Stomach (tissue), 9 donors: ENCODE measurements around the gene FOXL1. TPM values are rescaled to one million over a fixed set of nuclear protein-coding genes. Genes with fewer than 3 reads are reported as not detected.

Source experiments
- DNase-seq, 2 donors: peaks; one replicate each; pipeline versions ENCODE4 v3.0.0 to v3.0.0-alpha.2; 2013 to 2019
- H3K27ac ChIP-seq, 5 donors: fragments of 200-600 bp in 4 of 5; sonication (generic) in 4 of 5; one replicate each; pipeline ENCODE4 v1.5.1; 2013 to 2019; ENCODE audit warnings: mild to moderate bottlenecking in 1 of 5, moderate library complexity in 1 of 5
- H3K27me3 ChIP-seq, 3 donors: fragments of 200-600 bp; sonication (generic); one replicate each; pipeline ENCODE4 v1.5.1; 2017 to 2019; ENCODE audit warnings: mixed run types in 1 of 3
- H3K36me3 ChIP-seq, 4 donors: fragments of 200-600 bp; sonication (generic); 1 replicate in 3 of 4; 2 replicates in 1 of 4; pipeline ENCODE4 v1.5.1; 2016 to 2019
- H3K4me1 ChIP-seq, 4 donors: fragments of 200-600 bp; sonication (generic); one replicate each; pipeline ENCODE4 v1.5.1; 2016 to 2019
- H3K4me3 ChIP-seq, 4 donors: fragments of 200-600 bp; sonication (generic) in 3 of 4; one replicate each; pipeline ENCODE4 v1.5.1; 2016 to 2019; ENCODE audit warnings: mild to moderate bottlenecking in 1 of 4
- H3K9me3 ChIP-seq, 4 donors: fragments of 200-600 bp; sonication (generic); one replicate each; pipeline ENCODE4 v1.5.1; 2016 to 2019
- EP300 ChIP-seq: sonication (generic); formaldehyde crosslinking; IDR thresholded peaks from one replicate; pipeline ENCODE4 v1.6.1; 2017; ENCODE audit warnings: antibody characterized with exemption
- POLR2A ChIP-seq, 4 donors: fragments of 450-650 bp; IDR thresholded peaks; one replicate each; pipeline ENCODE4 v1.6.1; 2016; ENCODE audit warnings: antibody characterized with exemption in 4 of 4, control low read depth in 2 of 4, mild to moderate bottlenecking in 1 of 4, moderate library complexity in 1 of 4
- POLR2AphosphoS5 ChIP-seq, 3 donors: sonication (generic); formaldehyde crosslinking; IDR thresholded peaks; one replicate each; pipeline ENCODE4 v1.6.1; 2016; ENCODE audit warnings: antibody characterized with exemption in 3 of 3
- WGBS, 5 donors: extraction: QIAGEN DNeasy Blood & Tissue Kit in 3 of 5; methylation state at CpG; one replicate each; pipeline versions ENCODE4 v1.1.5 to v1.1.7; 2013 to 2018; 5-methylcytosine and 5-hydroxymethylcytosine counted together
- intact Hi-C: fragments of 100-400 bp; cut with DNase I; formaldehyde crosslinking; loops from one replicate; pipeline ENCODE4 v1.15.1; 2023; ENCODE audit warnings: low total_unique reads
- polyA plus RNA-seq, 3 donors: library from polyadenylated mRNA; stranded (reverse); fragments of 200-250 nt; gene quantifications; one replicate each; pipeline ENCODE4 v1.2.3, GENCODE V29; 2013
- total RNA-seq, 5 donors: library from RNA; depleted of rRNA; stranded (reverse); fragments of >200 nt; gene quantifications; one replicate each; pipeline versions ENCODE4 v1.1.0 to v1.2.3, GENCODE V29; 2014 to 2016
- TF ChIP-seq, protein P1 (sequence below), 7 experiments: fragments of 450-650 bp in 4 of 7; fragments of 200-600 bp in 3 of 7; sonication (generic) in 3 of 7; IDR thresholded peaks; one replicate each; pipeline ENCODE4 v1.5.1; 2016 to 2019; ENCODE audit warnings: antibody characterized with exemption in 7 of 7, control low read depth in 2 of 7, mild to moderate bottlenecking in 1 of 7
- donor health status: healthy with polysubstance abuse.
- donor health status: Bipolar disorder and iron deficiency.
- donor health status: healthy.

Gene FOXL1
- total and polyA plus RNA-seq, 8 donors: 0.60 to 12.7 (median 5.2) TPM; not detected in 2

- Histone ChIP-seq H3K9me3 (no peaks in the 10 kb centered on the region), H3K27me3 (no peaks in the 10 kb centered on the region), H3K36me3 (peaks cover 24 to 96% (median 81%) of the 10 kb centered on the region in 4 donors), H3K4me1 (peaks cover 0 to 17% (median 10%) of the 10 kb centered on the region in 4 donors), H3K4me3 (no peak overlapping the region), H3K27ac (no peak overlapping the region)
- WGBS, 5 donors: 79 to 91% (median 84%) methylated on average over 18 of the region's 18 CpGs
- no peak for DNase-seq
- TF ChIP-seq POLR2A (IDR thresholded peaks at IDR 0.05) (no peak), EP300 (no peak), POLR2AphosphoS5 (IDR thresholded peaks at IDR 0.05) (no peak)
- TF ChIP-seq, protein P1, sequence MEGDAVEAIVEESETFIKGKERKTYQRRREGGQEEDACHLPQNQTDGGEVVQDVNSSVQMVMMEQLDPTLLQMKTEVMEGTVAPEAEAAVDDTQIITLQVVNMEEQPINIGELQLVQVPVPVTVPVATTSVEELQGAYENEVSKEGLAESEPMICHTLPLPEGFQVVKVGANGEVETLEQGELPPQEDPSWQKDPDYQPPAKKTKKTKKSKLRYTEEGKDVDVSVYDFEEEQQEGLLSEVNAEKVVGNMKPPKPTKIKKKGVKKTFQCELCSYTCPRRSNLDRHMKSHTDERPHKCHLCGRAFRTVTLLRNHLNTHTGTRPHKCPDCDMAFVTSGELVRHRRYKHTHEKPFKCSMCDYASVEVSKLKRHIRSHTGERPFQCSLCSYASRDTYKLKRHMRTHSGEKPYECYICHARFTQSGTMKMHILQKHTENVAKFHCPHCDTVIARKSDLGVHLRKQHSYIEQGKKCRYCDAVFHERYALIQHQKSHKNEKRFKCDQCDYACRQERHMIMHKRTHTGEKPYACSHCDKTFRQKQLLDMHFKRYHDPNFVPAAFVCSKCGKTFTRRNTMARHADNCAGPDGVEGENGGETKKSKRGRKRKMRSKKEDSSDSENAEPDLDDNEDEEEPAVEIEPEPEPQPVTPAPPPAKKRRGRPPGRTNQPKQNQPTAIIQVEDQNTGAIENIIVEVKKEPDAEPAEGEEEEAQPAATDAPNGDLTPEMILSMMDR (IDR thresholded peaks at IDR 0.05): no peak
- intact Hi-C loops: no loop called here
Observed at GRCh38 chr16:86534779-86535615, 43.4 kb upstream of the FOXL1 start.

- Histone ChIP-seq H3K27me3 (no peaks in the 10 kb centered on the region), H3K9me3 (no peaks in the 10 kb centered on the region), H3K36me3 (peaks cover 38 to 98% (median 92%) of the 10 kb centered on the region in 4 donors), H3K4me1 (peaks cover 0 to 3% (median 1%) of the 10 kb centered on the region in 4 donors), H3K4me3 (no peak overlapping the region), H3K27ac (no peak overlapping the region)
- no peak for TF ChIP-seq POLR2AphosphoS5 (IDR thresholded peaks at IDR 0.05)
- no peak for TF ChIP-seq EP300
- no peak for TF ChIP-seq POLR2A (IDR thresholded peaks at IDR 0.05)
- TF ChIP-seq, protein P1 (IDR thresholded peaks at IDR 0.05): no peak
- DNase-seq: no peak
- 94 to 98% (median 96%) methylated on average over 14 to 17 of the region's 17 CpGs for WGBS, 5 donors
- intact Hi-C loops: no loop called here
Observed at GRCh38 chr16:86536621-86537020, 41.7 kb upstream of the FOXL1 start.

GRCh38 chr16:86537486-86537885 lies 40.9 kb upstream of the FOXL1 start:
- TF ChIP-seq POLR2AphosphoS5 (IDR thresholded peaks at IDR 0.05) (no peak), POLR2A (IDR thresholded peaks at IDR 0.05) (no peak), EP300 (no peak)
- TF ChIP-seq, protein P1 (IDR thresholded peaks at IDR 0.05): no peak

DNA sequence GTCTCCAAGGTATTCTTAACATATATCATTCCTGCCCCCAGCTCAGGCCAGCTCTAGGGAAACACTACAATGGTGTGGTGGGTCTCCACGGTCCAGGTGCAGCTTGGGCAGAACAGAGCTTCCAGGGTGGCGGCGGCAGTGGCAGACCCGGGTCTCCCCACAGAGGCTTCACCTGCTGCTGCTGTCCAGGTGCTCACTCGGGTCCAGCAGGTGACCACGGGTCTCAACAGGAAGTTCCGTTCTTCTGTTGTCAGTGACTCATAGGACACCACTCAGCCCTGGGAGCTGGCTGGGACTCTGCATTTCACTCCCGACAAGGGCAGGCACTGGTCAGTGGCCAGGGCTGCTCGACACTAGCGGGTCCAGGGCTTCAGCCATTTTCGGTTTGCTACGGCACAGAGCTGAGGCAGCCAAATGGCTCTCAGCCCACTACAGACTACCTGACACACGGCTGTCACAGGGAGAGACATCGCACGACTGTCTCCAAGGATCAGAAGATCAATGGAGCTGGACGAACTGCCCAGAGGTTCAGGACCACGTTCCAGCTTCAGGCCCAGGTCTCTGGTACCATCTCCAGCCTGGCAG lies 40.1 kb upstream of the FOXL1 start:
- Histone ChIP-seq H3K27me3 (no peaks in the 10 kb centered on the region), H3K4me1 (no peaks in the 10 kb centered on the region), H3K27ac (no peak overlapping the region), H3K36me3 (peaks cover 51 to 98% (median 92%) of the 10 kb centered on the region in 4 donors), H3K4me3 (no peak overlapping the region), H3K9me3 (no peaks in the 10 kb centered on the region)
- TF ChIP-seq POLR2A (IDR thresholded peaks at IDR 0.05): no peak
- TF ChIP-seq POLR2AphosphoS5 (IDR thresholded peaks at IDR 0.05): no peak
- TF ChIP-seq, protein P1 (IDR thresholded peaks at IDR 0.05): no peak
- TF ChIP-seq EP300: no peak
- no peak for DNase-seq
- 93 to 95% (median 94%) methylated on average over 7 to 17 of the region's 17 CpGs for WGBS, 5 donors
- intact Hi-C loops: no loop called here

More at GRCh38 chr16:86537486-86537885, 40.9 kb upstream of the FOXL1 start:
- intact Hi-C loops: no loop called here
- no peak for DNase-seq
- Histone ChIP-seq H3K9me3 (no peaks in the 10 kb centered on the region), H3K27me3 (no peaks in the 10 kb centered on the region), H3K36me3 (peaks cover 47 to 98% (median 92%) of the 10 kb centered on the region in 4 donors), H3K27ac (no peak overlapping the region), H3K4me1 (no peaks in the 10 kb centered on the region), H3K4me3 (no peak overlapping the region)
- whole genome bisulfite sequencing, 5 donors: 93 to 97% (median 95%) methylated on average over 4 of the region's 4 CpGs
